ENCODE results near the gene VSIG10L2. TPM values are rescaled to one million over a fixed set of nuclear protein-coding genes. Genes with fewer than 3 reads are reported as not detected.
"Not testable (repeated sequence)": the region's sequence is repeated elsewhere in the genome, so short reads cannot be mapped to it uniquely, and the experiment has no call there.

The VSIG10L2 gene
- polyA plus RNA-seq (ENCODE audit: insufficient read length), result not detected

DNA sequence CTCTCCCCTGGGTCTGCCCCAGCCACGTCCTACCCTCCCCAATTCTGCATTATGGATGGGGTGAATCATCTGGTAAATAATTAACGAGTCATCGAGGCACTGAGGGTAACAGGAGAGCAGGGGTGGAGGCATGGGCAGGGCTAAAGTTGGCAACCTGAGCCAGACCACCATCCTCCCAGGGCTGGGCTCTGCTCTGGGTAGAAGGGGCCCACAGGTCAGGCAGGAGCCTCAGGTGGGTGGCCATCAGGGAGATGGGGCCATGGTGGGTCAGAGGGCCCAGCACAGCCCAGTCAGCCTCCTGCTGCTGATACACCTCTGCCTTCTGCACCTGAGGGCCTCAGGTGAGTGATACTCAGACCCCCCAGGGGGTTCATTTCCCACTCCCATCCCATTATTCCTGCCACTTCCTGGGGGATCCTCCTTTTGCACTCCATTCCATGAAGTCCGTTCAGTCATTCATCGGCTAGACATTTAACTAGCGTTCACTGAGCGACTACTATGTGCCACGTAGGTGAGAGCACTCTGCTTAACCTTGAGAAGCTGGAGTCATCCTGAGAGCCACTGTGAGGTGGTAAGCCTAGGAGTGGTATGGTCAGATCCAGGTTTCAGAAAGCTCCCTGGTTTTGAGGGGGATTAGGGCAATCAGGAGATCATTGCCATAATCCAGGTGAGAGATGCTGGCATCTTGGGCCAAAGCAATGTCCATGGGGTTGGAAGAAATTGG lies at the start of gene VSIG10L2:
Gene VSIG10L2 (plus strand): TSS at position 248 of the 724 bp plus-strand sequence. CDS start 12 bp downstream, at position 260.
- no peak for DNase-seq

DNA sequence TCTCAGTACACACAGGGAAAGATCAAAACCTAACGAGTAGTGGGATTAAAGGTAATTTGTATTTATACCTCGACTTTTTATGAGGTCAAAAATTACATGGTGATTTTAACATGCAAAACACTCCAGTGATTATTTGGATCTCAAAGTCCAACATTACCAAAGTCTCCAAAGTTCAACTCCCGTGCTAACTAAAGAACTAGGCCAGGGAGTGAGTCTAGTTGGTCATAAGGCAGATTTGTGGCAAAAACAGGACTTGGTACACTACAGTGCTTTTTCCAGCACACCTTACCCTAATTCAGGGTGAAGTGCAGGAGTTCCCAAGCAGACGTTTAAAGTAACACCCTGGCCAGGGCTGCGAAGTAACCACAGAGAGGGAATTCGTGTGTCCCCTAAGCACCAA lies 44.0 kb upstream of the VSIG10L2 start:
- DNase-seq, result no peak

DNA sequence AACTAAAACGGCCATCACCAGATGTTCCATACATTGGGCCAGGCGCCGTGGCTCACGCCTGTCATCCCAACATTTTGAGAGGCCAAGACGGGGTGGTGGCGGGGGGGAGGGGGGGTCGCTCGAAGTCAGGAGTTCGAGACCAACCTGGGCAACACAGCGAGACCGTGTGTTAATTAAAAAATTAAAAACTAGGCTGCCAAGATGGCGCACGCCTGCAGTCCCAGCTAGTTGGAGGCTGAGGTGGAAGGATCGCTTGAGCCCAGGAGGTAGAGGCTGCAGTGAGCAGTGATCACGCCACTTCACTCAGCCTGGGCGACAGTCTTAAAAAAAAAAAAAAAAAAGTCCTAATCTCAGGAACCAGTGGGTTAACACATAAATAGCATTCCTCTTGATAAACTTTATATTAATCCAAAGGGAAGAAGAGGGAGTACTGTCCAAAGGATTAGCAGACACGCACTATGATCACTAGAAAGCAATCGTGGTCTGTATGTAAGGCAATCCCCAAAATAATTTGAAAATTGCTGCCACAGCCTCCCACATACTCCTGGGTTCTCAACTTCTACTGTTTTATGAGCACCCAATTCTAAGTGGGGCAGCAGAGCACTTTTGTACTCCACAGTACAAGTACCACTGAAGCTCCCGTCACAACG lies 43.4 kb upstream of the VSIG10L2 start:
- DNase-seq, result no peak

DNA sequence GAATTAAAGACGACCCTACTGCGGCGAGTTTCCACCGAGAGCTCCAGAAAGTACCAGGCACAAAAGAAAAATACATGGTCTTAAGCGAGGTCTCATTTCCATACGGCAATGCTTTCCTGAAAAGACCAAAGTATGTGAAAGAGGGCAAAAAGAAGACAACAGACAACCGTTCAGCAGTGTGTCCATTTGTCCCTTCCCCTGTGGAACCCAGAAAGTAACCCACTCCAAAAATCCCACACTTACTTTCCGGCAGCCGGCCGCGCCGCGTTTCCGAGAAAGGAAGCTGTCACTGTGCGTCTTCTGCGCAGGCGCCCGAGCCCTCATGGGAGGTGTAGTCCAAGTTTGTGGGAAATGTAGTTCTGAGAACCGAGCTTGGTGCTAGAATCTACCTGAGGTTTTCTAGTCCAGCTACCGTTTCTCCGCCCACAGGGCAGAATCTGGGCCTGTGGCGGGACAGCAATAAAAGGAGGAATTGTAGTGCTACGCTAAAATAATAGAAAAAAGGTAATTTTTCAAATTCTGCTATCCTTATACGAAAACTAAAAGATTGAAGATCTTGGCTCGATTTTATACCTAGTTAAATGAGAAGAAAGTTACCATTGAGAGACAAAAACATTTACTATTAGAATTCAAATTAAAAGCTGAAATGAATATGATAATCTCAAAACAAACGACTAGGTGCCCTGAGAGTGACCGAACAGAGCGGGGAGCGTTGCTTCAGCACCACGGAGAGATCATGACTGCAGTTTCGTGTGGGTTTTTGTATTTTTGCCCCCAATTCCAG lies 42.7 kb upstream of the VSIG10L2 start, which contains the start of gene PUS3:
Gene PUS3 (minus strand): TSS at position 280 of the 784 bp plus-strand sequence. CDS start 6,922 bp downstream, outside the sequence.
- peak; percentile 90 for DNase-seq

DNA sequence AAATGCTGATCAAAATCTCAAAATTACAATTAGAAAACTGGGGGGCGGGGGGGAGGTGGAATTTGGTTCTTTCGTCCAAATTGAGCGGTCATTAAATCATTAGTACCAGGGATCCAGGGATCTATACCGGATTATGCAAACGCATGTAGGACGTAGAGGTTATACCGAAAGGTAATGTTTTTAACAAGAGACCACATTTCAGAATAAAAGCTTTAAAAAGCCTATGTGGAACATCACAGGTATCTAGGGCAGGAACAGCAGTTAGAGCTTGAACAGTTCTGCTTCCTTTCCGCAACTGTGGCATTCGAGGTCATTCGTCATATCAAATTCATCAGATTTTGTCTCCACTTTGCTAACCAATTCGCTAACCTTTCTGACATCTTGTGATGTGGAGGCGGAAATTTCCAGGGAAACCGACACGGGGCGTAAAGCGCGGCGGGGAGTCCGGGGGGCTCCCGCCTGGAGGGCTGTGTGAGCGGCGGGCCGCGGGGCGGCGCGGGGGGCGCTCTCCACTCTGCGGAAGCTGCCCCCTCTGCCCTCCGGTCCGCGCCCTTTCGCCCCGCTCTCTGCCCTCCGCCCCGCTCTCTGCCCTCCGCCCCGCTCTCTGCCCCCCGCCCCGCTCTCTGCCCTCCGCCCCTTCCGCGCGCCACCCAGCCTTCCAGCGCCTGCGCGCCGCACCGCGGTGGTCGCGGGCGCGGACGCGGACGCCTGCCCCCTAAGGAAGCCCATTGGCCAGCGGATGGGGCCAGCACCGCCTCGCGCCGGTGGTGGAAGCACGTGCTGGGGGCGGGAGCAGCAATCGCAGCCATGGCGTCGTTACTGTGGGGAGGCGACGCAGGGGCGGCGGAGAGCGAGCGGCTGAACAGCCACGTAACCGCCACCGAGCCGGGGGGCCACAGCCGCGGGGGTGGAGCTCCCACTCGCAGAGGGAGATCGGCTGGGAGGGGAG lies 41.9 kb upstream of the VSIG10L2 start, which contains the start of gene DDX25:
Gene DDX25 (plus strand): TSS at position 798 of the 949 bp plus-strand sequence. CDS start 10 bp downstream, at position 808.
- no peak for DNase-seq

DNA sequence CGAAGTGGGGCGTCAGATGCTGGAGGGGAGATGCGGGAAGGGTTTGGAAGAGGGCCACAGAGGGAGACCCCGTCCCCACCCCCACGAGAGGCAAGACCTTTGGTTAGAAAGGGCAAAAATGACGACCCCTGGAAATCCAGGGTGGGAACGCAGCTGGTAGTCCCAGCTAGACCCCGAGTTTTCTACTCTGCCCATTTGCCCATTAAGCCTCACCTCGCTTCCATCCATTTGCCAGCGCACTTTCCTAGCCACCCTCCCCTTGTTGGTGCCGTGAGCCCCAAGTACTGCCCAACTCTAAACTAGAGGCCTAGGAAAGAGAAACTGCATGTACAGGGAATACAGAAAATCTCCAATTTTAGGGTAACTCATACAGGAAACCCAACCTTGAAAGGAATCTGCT lies 41.2 kb upstream of the VSIG10L2 start:
- DNase-seq, result no peak

DNA sequence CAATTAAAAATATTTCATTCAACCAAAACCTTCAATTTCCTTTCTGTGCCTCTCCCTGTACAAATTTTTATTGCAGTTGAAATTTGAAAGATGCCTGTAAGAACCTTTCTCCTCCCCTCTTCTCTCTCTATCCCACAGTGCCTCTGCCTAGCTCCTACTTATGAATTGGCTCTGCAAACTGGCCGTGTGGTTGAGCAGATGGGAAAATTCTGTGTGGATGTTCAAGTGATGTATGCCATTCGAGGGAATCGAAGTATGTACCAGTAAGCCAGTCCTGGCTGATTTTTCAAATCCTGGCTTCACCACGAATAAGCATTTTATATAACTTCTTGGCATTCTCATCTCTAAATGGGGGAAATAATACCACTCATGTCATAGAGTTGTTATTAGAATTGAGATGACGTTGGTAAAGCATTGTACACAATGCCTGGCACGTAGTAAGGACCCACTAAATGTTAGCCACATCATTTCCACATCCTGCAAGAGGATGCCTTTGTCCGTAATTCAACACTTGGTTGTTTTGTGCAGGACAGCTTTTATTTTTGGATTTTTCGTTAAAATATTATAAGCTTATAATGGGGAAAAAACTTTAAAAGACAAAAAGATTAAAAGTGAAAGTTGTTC lies 35.5 kb upstream of the VSIG10L2 start:
- no peak for DNase-seq

DNA sequence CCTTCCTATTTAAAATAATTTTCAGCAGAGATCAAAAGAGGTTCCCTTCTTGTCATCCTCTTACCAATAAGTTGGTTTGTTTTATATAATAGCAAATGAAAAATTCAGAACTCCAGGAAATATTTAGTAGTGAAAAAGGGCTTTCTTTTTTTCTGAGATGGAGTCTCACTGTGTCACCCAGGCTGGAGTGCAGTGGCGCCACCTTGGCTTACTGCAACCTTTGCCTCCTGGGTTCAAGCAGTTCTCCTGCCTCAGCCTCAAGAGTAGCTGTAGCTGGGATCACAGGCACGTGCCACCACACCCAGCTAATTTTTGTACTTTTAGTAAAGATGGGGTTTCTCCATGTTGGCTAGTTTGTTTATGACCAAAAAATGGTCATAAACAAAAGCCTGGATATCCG lies 31.2 kb upstream of the VSIG10L2 start:
- DNase-seq, result not testable (repeated sequence)

DNA sequence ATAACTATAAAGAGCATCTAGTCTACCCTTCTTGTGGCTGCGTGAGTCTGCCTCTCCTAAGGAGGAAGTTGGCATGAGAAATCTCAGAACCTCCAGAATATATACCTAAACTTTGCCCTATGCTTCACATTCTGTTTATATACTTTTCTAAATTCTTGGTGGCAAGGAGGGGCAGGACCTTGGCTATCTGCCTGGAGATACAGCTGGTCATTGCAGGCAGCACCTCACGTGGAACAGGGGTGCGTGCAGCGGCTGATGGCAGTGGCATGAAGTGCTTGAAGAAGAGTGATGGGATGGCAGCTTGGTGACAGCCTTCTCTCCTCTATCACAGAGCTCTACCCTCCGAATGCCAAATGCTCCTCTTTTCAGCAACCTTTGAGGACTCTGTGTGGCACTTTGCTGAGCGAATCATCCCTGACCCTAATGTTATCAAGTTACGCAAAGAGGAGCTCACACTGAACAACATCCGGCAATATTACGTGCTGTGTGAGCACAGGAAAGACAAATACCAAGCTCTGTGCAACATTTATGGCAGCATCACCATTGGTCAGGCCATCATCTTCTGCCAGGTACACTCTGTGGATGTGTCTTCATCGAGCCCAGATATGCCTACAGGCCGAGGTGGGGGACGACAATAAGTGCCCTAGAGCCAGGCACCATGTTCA lies 29.0 kb upstream of the VSIG10L2 start:
- no peak for DNase-seq

DNA sequence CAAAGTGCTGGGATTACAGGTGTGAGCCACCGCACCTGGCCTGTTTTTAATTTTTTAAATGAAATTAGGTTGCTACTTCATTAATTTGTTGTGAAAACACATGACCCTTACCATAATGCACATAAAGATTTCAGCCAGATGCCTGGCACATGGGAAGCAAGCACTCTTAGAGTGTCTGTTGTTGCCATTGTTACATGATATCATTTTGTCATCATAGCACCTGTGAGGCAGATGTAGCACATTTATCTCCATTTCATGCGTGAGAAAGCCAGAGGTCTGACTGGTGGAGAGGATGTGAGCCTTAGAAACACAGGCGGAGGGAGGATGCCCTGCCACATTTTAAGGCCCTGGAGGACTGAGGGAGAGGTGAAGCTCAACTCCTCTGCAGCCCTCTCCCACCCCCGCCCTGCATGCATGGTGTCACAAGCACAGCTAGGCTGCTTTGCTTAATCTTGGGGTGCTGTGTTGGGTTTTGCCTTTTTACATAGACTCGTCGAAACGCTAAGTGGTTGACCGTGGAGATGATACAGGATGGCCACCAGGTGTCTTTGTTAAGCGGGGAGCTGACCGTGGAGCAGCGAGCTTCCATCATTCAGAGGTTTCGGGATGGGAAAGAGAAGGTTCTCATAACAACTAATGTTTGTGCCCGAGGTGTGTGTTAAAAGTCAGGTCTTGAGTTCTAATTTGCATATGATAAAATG lies 27.6 kb upstream of the VSIG10L2 start:
- DNase-seq, result no peak

DNA sequence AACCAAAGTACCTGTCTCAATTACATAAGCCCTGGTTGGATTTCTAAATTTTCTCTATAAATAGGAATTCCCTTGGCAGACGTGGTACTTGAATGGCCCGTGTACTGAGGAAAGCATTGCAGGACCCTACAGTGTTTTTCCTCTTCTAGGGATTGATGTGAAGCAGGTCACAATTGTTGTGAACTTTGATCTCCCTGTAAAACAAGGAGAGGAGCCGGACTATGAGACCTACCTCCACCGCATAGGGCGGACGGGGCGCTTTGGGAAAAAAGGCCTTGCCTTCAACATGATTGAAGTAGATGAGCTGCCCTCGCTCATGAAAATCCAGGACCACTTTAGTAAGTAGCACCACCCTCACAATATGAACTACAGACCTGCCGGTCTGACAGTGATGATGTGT lies 24.8 kb upstream of the VSIG10L2 start:
- no peak for DNase-seq

DNA sequence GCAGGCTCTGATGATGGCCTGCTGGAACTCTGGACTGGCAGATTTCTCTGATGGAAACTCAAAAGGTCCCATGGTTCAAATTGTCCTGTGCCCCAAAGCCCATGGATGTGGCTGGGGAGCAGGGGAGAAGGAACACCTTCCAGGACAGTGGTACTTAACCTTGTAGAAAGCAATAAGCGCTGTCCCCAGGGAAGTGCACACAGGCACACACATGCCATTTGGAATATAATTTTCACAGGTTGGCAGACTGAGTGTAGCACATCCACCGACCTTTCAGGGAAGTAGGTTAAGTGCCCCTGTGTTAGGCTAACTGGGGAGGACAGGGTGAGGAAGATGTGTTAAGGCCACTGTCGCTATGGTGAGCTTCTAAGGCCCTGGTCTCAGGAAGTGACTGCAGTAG lies 23.7 kb upstream of the VSIG10L2 start:
- DNase-seq, result no peak

DNA sequence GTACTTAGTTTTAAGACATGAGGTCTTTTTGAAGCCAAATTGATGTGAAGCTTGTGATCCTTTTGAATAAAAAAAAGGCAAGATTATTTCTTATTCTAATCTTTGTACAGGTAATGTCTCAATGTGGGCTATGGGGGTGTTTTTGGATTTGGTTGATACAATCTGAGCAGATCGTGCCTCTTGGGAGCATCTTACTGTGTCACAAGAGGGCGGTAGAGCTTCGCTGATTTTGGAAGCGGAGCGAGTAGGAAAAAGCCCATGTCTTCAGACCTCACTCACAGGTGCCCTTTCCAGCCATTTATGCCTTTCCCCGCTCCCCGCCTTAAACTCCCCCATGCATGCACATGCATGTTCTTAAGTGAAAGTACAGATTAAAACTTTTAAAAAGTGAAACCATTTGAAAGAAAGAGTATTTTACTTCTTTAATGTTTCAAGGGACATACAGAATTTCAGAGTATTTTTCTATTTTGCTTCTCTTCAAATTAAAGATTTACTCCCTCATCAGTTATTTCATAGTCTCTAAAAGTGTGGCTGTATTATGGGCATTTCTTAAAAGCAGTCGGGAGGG lies 22.7 kb upstream of the VSIG10L2 start:
- peak; percentile 76 for DNase-seq

DNA sequence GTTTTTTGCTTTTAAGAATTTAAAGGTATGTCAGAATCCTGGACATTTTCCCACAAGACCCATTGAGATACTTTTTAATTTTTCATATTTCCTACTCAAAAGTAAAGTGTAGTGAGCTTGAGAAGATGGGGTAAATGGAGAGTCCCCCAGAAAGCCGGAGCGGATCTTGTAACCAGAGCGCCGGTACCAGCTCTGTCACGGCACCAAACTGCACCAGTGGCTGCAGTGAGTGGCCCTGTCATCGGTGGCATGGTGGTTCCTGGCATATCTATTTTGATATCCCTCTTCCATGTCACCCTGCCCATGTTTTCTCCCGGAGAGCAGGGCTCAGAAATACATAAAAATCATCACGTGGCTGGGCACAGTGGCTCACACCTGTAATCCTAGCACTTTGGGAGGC lies 22.2 kb upstream of the VSIG10L2 start:
- no peak for DNase-seq

DNA sequence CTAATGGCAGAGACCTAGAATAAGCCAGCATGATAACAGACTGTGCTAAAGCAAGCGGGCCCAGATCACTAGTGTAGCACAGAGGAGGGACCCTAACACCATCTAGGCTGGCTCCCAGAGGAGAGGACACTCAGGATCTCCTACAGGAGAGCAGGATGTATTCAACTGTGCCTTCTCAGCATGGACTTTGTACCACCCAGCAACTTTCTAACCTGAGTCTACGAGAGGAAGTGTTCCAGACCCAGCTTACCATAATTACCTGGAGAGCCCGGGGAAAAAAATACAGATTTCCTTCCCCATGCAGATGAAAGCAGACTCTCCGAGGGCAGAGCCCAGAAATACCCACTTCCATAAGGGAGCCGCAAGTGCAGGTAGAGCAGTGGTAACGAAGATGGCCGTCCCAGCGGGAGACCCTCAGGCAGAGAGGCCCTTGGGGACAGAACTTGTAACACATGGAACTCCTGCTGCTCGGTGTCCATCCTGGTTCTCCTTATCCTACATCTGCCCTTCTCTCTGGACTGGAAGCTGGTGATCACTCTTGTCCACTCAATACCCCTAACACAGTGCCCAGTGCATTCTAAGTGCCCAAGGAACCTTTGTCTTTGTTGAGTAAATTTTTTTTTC lies 21.3 kb upstream of the VSIG10L2 start:
- DNase-seq, result no peak

DNA sequence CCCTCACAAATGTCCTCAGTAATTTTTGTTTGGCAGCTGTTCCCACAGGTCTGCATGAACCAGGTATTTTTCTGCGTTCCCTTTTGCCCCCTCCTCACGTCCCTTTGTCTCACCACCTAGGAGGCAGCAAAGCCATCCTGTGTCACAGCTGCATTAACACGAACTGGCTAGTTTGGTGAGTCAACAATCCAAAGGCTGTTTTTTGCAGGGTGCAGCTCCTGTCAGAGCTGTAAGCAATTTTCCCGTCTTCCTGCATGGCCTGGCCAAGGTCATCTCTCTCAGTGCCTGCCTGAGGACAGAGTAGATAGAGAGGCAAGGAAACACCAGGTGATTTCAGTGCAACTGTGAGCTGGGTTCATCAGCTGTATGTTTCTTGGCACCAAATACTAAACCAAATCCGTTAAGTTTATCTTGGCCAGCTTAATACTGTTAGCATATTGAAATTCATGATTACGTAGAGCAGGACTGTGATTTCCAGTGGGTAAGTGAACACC lies 20.6 kb upstream of the VSIG10L2 start:
- DNase-seq, result no peak

DNA sequence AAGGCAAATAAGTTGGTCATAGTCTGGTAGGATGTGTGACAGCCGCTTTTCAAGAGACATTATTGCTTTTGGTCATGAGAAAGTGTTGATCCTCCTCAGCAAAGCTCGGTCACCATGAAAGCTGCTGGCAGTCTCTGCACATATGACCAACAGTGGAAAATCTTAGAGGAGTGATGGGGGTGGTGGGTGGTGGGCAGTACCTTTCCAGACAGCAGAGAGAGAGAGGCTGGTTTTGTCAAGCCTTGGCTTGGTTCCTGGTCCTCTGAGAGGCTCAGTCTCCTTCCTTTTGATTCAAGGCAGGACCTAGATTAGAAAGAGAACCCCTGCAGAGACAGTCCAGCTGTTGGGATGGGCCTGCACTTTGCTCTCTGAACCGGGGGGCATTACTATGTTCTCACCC lies 20.0 kb upstream of the VSIG10L2 start:
- no peak for DNase-seq

DNA sequence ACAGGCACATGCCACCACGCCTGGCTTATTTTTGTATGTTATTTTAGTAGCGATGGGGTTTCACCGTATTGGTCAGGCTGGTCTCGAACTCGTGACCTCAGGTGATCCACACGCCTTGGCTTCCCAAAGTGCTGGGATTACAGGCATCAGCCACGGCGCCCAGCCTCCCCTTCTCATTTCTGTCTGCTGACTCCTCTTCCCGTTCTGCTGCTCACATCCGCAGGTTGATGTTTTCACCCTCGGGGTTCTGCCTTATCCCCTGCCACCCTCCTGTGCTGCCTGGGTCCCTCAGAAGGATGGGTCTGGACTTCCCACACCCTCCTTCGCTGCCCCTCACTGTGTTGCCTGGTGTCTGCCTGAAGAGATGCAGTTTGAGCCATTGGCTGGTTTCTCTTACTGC lies 19.2 kb upstream of the VSIG10L2 start:
- no peak for DNase-seq

DNA sequence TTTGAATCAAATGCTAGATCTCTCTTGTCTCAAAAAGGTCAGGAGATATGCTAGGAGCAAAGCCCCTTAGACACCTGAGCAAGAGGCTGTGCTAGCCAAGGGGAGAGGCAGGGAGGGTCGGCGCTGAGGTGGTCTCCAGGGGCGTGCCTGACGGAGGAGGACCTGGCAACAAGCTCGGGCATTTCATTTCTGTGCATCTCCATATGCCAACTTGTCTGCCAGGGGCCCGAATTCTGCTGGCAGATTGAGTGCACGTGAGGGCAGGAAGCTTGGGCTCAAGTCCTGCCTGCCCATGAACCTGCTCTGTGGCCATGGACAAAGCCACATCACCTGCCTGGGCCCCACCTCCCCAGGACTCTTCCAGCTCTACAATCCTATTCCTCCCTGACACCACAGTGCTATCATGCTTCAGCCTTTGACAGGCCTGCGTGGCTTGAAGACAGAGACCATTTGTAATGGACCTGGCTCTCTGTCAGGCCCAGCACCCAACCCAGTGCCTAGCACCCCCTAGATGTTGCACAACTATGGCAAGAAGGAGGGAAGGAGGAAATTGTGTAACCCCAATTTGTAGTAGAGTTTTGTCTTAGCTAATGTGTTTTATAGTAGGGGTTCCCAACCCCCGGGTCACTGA lies 16.3 kb upstream of the VSIG10L2 start:
- DNase-seq, result no peak
